ENCODE results near the gene SMC3.
"Not testable (repeated sequence)": the region's sequence is repeated elsewhere in the genome, so short reads cannot be mapped to it uniquely, and the experiment has no call there.

Gene SMC3

GRCh38 chr10:110576220-110576619 is 8.7 kb downstream of the SMC3 start:
- no peak for DNase-seq (ENCODE audit: low spot score)
- no peak for FAIRE-seq

- FAIRE-seq (no peak), DNase-seq (ENCODE audit: low spot score) (no peak)
Observed at GRCh38 chr10:110577056-110577455, 9.6 kb downstream of the SMC3 start.

- FAIRE-seq (no peak), DNase-seq (ENCODE audit: low spot score) (no peak)
Observed at GRCh38 chr10:110584006-110584405, 16.5 kb downstream of the SMC3 start.

GRCh38 chr10:110591760-110592159 is 24.3 kb downstream of the SMC3 start:
- DNase-seq (ENCODE audit: low spot score) (no peak), FAIRE-seq (no peak)

GRCh38 chr10:110597476-110597875 is 30.0 kb downstream of the SMC3 start:
- FAIRE-seq (no peak), DNase-seq (ENCODE audit: low spot score) (no peak)

- FAIRE-seq, result no peak
- peak; percentile 48 for DNase-seq (ENCODE audit: low spot score)
Observed at GRCh38 chr10:110600487-110601101, 33.1 kb downstream of the SMC3 start.

- DNase-seq (ENCODE audit: low spot score) (no peak), FAIRE-seq (no peak)
Observed at GRCh38 chr10:110601581-110601980, 34.1 kb downstream of the SMC3 start.

- DNase-seq (ENCODE audit: low spot score) (no peak), FAIRE-seq (no peak)
Observed at GRCh38 chr10:110608087-110608486, 40.6 kb downstream of the SMC3 start.

GRCh38 chr10:110609605-110610004 is 42.1 kb downstream of the SMC3 start:
- no peak for FAIRE-seq
- DNase-seq (ENCODE audit: low spot score), result no peak

- FAIRE-seq (no peak), DNase-seq (ENCODE audit: low spot score) (peak; percentile 67)
Observed at GRCh38 chr10:110610308-110610774, 42.8 kb downstream of the SMC3 start.

- not testable (repeated sequence) for DNase-seq (ENCODE audit: low spot score); FAIRE-seq
Observed at GRCh38 chr10:110610781-110611180, 43.3 kb downstream of the SMC3 start.

- FAIRE-seq (no peak), DNase-seq (ENCODE audit: low spot score) (no peak)
Observed at GRCh38 chr10:110612087-110612486, 44.6 kb downstream of the SMC3 start.

GRCh38 chr10:110612629-110613028 is 45.1 kb downstream of the SMC3 start:
- DNase-seq (ENCODE audit: low spot score) (no peak), FAIRE-seq (no peak)

GRCh38 chr10:110613341-110613995 is 46.0 kb downstream of the SMC3 start:
- FAIRE-seq (no peak), DNase-seq (ENCODE audit: low spot score) (no peak)

GRCh38 chr10:110613996-110614495 is 46.6 kb downstream of the SMC3 start:
- FAIRE-seq (no peak), DNase-seq (ENCODE audit: low spot score) (no peak)

GRCh38 chr10:110615057-110615747 is 47.7 kb downstream of the SMC3 start:
- DNase-seq (ENCODE audit: low spot score), result no peak
- FAIRE-seq, result no peak

- FAIRE-seq (no peak), DNase-seq (ENCODE audit: low spot score) (no peak)
Observed at GRCh38 chr10:110616493-110617033, 49.1 kb downstream of the SMC3 start.

- no peak for DNase-seq (ENCODE audit: low spot score)
- FAIRE-seq, result peak; percentile 79
Observed at GRCh38 chr10:110617425-110618229, 50.1 kb downstream of the SMC3 start.

GRCh38 chr10:110618230-110618610 is 50.7 kb downstream of the SMC3 start:
- DNase-seq (ENCODE audit: low spot score) (no peak), FAIRE-seq (no peak)

- FAIRE-seq (no peak), DNase-seq (ENCODE audit: low spot score) (no peak)
Observed at GRCh38 chr10:110619514-110620397, 52.3 kb downstream of the SMC3 start.
